ENCODE results near the gene ZNF90. TPM values are rescaled to one million over a fixed set of nuclear protein-coding genes. Genes with fewer than 3 reads are reported as not detected.
"Not testable (repeated sequence)": the region's sequence is repeated elsewhere in the genome, so short reads cannot be mapped to it uniquely, and the experiment has no call there.

Gene ZNF90
- total and polyA plus RNA-seq, 2 experiments from 2014 or later, result 102 to 122 TPM

DNA sequence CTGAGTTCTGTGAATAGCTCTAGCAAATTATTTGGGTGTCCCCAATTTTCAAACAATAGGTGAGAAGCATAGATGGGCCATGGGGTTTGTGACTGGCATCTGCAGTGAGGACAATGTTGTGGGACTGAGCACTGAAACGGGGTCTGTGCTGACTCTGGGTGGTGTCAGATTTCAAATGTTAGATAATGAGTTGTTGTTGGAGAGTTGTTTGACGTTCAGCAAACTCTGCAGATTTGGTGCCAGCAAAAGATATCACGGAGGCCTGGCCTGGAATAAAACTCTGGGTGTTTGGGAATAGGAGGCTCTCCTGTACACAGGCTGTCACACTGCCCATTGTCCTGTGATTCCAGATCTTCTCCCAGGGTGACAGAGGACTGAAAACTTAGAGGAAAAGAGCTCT, 2.9 kb downstream of the ZNF90 start:
- peak overlapping the region; percentile 95 for H3K4me2 ChIP-seq
- TF ChIP-seq POLR2AphosphoS5 (IDR thresholded peaks at IDR 0.05; ENCODE audit: low read depth) (peak; percentile 8; the same call in 1 of the 2 replicates), CREB1 (CRISPR knock-in tag; IDR thresholded peaks at IDR 0.05; ENCODE audit: low read depth) (no peak)
- Mint-ChIP-seq H3K4me1 (peaks cover 52% of the 10 kb centered on the region), H3K9me3 (no peaks in the 10 kb centered on the region), H3K4me3 (peak overlapping the region; percentile 99), H3K27ac (peak overlapping the region; percentile 62), H3K36me3 (ENCODE audit: low read depth) (peaks cover 55% of the 10 kb centered on the region), H3K27me3 (ENCODE audit: insufficient read depth, low read depth, poor library complexity) (peaks cover 22% of the 10 kb centered on the region)
- H4K20me1 ChIP-seq (replicated peaks; ENCODE audit: insufficient read depth), result peaks cover 37% of the 10 kb centered on the region
- H3K36me3 ChIP-seq (ENCODE audit: insufficient read depth), result peaks cover 15% of the 10 kb centered on the region; the same call in 1 of the 2 replicates
- peaks cover 4% of the 10 kb centered on the region; the same call in 1 of the 2 replicates for H3K9me2 ChIP-seq (ENCODE audit: insufficient read depth)
- ATAC-seq (no peak), DNase-seq (ENCODE audit: low spot score) (peak; percentile 30)
- H3K27me3 ChIP-seq (ENCODE audit: insufficient read depth), result no peaks in the 10 kb centered on the region
- no peak overlapping the region for H2AFZ ChIP-seq
- H3K4me1 ChIP-seq (ENCODE audit: insufficient read depth), result peaks cover 58% of the 10 kb centered on the region
- H3K79me2 ChIP-seq (replicated peaks; ENCODE audit: insufficient read depth), result peaks cover 78% of the 10 kb centered on the region
- peak overlapping the region; percentile 92 for H3K4me3 ChIP-seq
- peak overlapping the region; percentile 89 for H3K27ac ChIP-seq (ENCODE audit: low read depth)
- H3F3A ChIP-seq (replicated peaks; ENCODE audit: low read depth), result no peaks in the 10 kb centered on the region; the same call in 1 of the 2 replicates

DNA sequence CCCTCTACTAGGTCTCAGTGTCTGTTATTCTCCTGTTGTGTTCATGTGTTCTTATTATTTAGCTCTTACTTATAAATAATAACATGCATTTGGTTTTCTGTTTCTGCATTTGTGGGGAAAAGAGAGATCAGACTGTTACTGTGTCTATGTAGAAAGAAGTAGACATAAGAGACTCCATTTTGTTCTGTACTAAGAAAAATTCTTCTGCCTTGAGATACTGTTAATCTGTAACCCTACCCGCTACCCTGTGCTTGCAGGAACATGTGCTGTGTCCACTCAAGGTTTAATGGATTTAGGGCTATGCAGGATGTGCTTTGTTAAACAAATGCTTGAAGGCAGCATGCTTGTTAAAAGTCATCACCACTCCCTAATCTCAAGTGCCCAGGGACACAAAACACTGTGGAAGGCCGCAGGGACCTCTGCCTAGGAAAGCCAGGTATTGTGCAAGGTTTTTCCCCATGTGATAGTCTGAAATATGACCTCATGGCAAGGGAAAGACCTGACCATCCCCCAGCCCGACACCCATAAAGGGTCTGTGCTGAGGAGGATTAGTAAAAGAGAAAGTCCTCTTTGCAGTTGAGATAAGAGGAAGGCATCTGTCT, 4.5 kb downstream of the ZNF90 start:
- H4K20me1 ChIP-seq (replicated peaks; ENCODE audit: insufficient read depth), result peaks cover 53% of the 10 kb centered on the region
- Mint-ChIP-seq H3K27ac (peak overlapping the region; percentile 92), H3K4me3 (peak overlapping the region; percentile 99), H3K27me3 (ENCODE audit: insufficient read depth, low read depth, poor library complexity) (peaks cover 22% of the 10 kb centered on the region), H3K4me1 (peaks cover 59% of the 10 kb centered on the region), H3K36me3 (ENCODE audit: low read depth) (peaks cover 61% of the 10 kb centered on the region)
- not testable (repeated sequence) for H3K9me2 ChIP-seq (ENCODE audit: insufficient read depth); H3K9me3 Mint-ChIP-seq; H3K27me3 ChIP-seq (ENCODE audit: insufficient read depth); ATAC-seq; H2AFZ ChIP-seq; H3F3A ChIP-seq (replicated peaks; ENCODE audit: low read depth)
- H3K4me1 ChIP-seq (ENCODE audit: insufficient read depth), result peaks cover 75% of the 10 kb centered on the region
- H3K4me3 ChIP-seq, result peak overlapping the region; percentile 92
- H3K79me2 ChIP-seq (replicated peaks; ENCODE audit: insufficient read depth), result peaks cover 95% of the 10 kb centered on the region
- peak overlapping the region; percentile 95 for H3K4me2 ChIP-seq
- peaks cover 16% of the 10 kb centered on the region; the same call in 1 of the 2 replicates for H3K36me3 ChIP-seq (ENCODE audit: insufficient read depth)
- DNase-seq (ENCODE audit: low spot score), result peak; percentile 59
- H3K27ac ChIP-seq (ENCODE audit: low read depth), result peak overlapping the region; percentile 89

DNA sequence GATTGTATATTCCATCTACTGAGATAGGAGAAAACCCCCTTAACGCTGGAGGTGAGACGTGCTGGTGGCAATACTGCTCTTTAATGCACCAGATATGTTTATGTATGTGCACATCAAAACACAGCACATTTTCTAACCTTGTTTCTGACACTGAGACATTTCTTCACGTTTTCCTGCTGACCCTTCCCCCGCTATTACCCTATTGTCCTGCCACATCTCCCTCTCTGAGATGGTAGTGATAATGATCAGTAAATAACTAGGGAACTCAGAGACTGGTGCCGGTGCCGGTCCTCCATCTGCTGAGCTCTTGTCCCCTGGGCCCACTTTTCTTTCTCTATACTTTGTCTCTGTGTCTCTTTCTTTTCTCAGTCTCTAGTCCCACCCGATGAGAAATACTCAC, 5.1 kb downstream of the ZNF90 start:
- H3K4me1 Mint-ChIP-seq, result peaks cover 62% of the 10 kb centered on the region
- ATAC-seq; H3K9me2 ChIP-seq (ENCODE audit: insufficient read depth); H2AFZ ChIP-seq; H3F3A ChIP-seq (replicated peaks; ENCODE audit: low read depth); H3K9me3 Mint-ChIP-seq; H3K27me3 ChIP-seq (ENCODE audit: insufficient read depth): not testable (repeated sequence)
- Histone ChIP-seq H3K4me2 (peak overlapping the region; percentile 95), H3K4me1 (ENCODE audit: insufficient read depth) (peaks cover 81% of the 10 kb centered on the region), H4K20me1 (replicated peaks; ENCODE audit: insufficient read depth) (peaks cover 56% of the 10 kb centered on the region), H3K79me2 (replicated peaks; ENCODE audit: insufficient read depth) (peaks cover 100% of the 10 kb centered on the region), H3K4me3 (peak overlapping the region; percentile 92), H3K27ac (ENCODE audit: low read depth) (peak overlapping the region; percentile 89), H3K36me3 (ENCODE audit: insufficient read depth) (peaks cover 16% of the 10 kb centered on the region; the same call in 1 of the 2 replicates)
- H3K4me3 Mint-ChIP-seq, result peak overlapping the region; percentile 99
- peaks cover 66% of the 10 kb centered on the region for H3K36me3 Mint-ChIP-seq (ENCODE audit: low read depth)
- peaks cover 19% of the 10 kb centered on the region for H3K27me3 Mint-ChIP-seq (ENCODE audit: insufficient read depth, low read depth, poor library complexity)
- H3K27ac Mint-ChIP-seq, result peak overlapping the region; percentile 92
- peak; percentile 37 for DNase-seq (ENCODE audit: low spot score)

DNA sequence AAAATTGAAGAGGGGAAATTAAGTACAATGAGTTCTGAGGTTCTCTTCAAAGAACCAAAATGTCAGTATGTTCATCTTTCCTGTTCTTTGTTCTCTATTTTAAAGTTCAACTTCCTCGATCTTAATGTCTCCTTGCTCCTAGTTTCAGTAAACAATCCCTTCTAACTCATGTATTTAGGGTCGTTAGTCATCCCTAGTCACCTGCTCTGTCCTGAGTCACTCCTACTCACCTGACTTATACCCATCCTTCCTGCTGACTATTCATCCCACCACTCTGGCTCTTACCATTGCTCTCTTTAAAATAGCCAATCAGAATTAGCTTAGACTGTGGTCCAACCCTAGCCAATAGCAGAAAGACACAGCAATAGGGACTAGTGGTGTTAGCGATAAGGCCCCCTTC, 24.3 kb downstream of the ZNF90 start:
- DNase-seq (ENCODE audit: low spot score) (no peak), ATAC-seq (no peak)
- peaks cover 62% of the 10 kb centered on the region for H3K9me3 Mint-ChIP-seq
- Histone ChIP-seq H3K9me2 (ENCODE audit: insufficient read depth) (peaks cover 12% of the 10 kb centered on the region; the same call in 1 of the 2 replicates), H3K4me1 (ENCODE audit: insufficient read depth) (peaks cover 37% of the 10 kb centered on the region), H3K4me2 (peak overlapping the region; percentile 3; the same call in 1 of the 2 replicates), H3K27me3 (ENCODE audit: insufficient read depth) (no peaks in the 10 kb centered on the region), H4K20me1 (replicated peaks; ENCODE audit: insufficient read depth) (peaks cover 44% of the 10 kb centered on the region), H2AFZ (no peak overlapping the region), H3K36me3 (ENCODE audit: insufficient read depth) (peaks cover 33% of the 10 kb centered on the region), H3K79me2 (replicated peaks; ENCODE audit: insufficient read depth) (peaks cover 98% of the 10 kb centered on the region), H3K27ac (ENCODE audit: low read depth) (peak overlapping the region; percentile 83), H3F3A (replicated peaks; ENCODE audit: low read depth) (peaks cover 13% of the 10 kb centered on the region), H3K4me3 (no peak overlapping the region)
- peaks cover 8% of the 10 kb centered on the region for H3K27me3 Mint-ChIP-seq (ENCODE audit: insufficient read depth, low read depth, poor library complexity)
- no peak overlapping the region for H3K27ac Mint-ChIP-seq
- H3K4me1 Mint-ChIP-seq, result peaks cover 14% of the 10 kb centered on the region; the same call in 2 of the 3 replicates
- H3K4me3 Mint-ChIP-seq, result no peak overlapping the region
- H3K36me3 Mint-ChIP-seq (ENCODE audit: low read depth), result peaks cover 11% of the 10 kb centered on the region
- TF ChIP-seq JUNB (IDR thresholded peaks at IDR 0.05; ENCODE audit: unreplicated experiment), result no peak
- TF ChIP-seq POLR2AphosphoS5 (IDR thresholded peaks at IDR 0.05; ENCODE audit: low read depth), result no peak
- no peak for TF ChIP-seq EZH2 (IDR thresholded peaks at IDR 0.05; ENCODE audit: low read depth, unreplicated experiment)
- TF ChIP-seq ZNF331 (CRISPR knock-in tag; IDR thresholded peaks at IDR 0.05; ENCODE audit: low read depth), result no peak
- no peak for TF ChIP-seq CREB1 (CRISPR knock-in tag; IDR thresholded peaks at IDR 0.05; ENCODE audit: low read depth)

Measured in GM23338 (cell line).